VCaP (cell line): ENCODE measurements around the gene GXYLT1.

ENCODE experiments used
- H3K27ac ChIP-seq: fragments of 450-650 bp; 2 replicates; pipeline ENCODE4 v1.5.1; 2017
- TF ChIP-seq, protein P1 (sequence below): fragments of 450-650 bp; conservative IDR thresholded peaks from 2 replicates; pipeline ENCODE4 v1.5.1; 2017; ENCODE audit warnings: mild to moderate bottlenecking, moderate library complexity

GXYLT1 gene

DNA sequence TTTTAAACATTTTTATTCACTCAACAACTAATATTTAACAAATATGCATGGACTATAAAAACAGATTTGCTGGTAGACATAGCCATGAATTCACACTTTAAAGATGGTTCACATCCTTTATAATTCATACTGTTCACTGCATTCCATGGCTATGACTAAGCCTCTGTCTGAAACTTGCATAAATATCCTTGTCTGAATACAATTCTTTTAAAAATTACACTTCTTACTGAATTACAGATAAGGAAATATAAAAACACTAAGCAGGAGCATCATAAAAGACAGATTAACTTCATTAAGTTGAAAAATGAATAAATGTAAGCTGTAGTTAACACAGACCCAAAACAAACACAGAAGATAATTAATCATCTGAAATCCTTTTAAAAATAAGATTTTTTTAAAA lies 53.8 kb downstream of the GXYLT1 start:
- no peak overlapping the region for H3K27ac ChIP-seq

DNA sequence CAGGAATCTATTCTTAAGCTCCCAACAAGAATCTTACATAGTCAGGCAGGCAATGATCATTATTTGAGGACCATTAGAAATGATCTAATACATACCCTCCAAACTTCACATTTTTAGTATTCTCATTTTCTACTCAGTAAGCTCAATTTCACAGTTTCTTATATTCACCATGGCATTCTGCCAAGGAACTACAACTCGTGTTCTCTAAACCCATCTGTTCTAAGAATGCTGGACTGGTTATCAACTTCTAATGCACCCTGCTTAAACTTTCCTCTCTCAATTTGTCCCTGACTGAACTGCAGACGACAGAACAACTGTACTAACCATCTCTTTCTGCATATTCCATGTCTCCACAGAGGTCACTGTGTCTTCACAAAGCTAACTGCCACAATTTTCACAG lies 58.6 kb downstream of the GXYLT1 start:
- no peak overlapping the region for H3K27ac ChIP-seq
- TF ChIP-seq, protein P1, sequence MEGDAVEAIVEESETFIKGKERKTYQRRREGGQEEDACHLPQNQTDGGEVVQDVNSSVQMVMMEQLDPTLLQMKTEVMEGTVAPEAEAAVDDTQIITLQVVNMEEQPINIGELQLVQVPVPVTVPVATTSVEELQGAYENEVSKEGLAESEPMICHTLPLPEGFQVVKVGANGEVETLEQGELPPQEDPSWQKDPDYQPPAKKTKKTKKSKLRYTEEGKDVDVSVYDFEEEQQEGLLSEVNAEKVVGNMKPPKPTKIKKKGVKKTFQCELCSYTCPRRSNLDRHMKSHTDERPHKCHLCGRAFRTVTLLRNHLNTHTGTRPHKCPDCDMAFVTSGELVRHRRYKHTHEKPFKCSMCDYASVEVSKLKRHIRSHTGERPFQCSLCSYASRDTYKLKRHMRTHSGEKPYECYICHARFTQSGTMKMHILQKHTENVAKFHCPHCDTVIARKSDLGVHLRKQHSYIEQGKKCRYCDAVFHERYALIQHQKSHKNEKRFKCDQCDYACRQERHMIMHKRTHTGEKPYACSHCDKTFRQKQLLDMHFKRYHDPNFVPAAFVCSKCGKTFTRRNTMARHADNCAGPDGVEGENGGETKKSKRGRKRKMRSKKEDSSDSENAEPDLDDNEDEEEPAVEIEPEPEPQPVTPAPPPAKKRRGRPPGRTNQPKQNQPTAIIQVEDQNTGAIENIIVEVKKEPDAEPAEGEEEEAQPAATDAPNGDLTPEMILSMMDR: no peak

More for the DNA sequence above, 53.8 kb downstream of the GXYLT1 start:
- TF ChIP-seq, protein P1: no peak

DNA sequence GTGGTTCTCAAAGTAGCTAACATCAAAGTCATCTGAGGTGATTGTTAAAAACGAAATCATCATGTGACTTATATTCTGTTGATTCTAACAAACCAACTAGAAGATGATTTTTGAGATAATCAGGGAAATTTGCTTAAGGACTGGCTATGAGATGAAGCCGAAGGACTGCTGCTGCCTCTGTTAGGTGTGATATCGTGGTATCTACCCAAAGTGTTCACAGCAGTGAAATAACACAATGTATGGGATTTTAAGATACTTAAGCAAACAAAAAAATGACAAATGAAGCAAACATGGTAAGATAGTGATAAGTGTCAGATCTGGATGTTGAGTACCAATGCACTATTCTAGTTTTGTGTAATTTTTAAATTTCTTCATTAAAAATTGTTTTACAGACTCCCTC lies 59.1 kb downstream of the GXYLT1 start:
- TF ChIP-seq, protein P1: no peak
- H3K27ac ChIP-seq: no peak overlapping the region

DNA sequence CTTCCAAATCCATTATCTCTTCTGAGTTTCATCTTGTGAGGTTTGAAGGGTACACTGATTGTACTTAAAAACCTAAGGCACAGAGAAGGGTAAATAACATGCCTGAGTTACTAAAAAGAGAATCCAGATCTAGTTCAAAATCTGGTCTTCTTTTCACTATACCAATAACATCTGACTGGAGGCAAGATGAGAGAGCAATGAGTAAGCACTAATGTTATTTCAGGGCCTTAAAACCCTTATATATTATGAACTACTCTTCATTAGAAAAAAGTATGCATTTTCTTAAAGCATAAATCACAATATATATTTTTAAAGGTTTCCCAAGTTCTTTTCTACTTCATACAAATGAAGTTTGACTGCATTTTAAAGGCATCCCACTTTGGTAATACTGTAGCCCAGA lies 60.2 kb downstream of the GXYLT1 start:
- TF ChIP-seq, protein P1: no peak

DNA sequence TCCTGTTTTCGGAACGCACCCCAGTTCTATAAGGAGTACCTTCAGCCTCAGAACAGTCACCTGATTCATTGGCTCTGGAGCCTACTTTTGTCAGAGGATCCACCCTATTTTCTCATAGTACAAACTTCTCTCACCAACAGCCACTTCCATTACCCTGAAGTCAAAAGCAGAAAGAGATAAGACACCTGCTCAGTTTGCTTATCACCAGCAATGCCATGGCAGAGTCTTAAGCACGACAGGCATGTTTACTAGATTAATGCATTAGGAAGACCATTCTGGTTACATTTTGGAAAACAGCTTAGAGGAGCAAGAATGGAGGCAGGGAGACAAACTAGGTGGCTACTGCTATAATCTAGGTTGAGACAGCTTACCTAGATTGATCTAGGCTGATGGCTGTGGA lies 67.7 kb downstream of the GXYLT1 start:
- no peak overlapping the region for H3K27ac ChIP-seq
- TF ChIP-seq, protein P1: no peak

More for the DNA sequence above, 60.2 kb downstream of the GXYLT1 start:
- H3K27ac ChIP-seq: no peak overlapping the region

DNA sequence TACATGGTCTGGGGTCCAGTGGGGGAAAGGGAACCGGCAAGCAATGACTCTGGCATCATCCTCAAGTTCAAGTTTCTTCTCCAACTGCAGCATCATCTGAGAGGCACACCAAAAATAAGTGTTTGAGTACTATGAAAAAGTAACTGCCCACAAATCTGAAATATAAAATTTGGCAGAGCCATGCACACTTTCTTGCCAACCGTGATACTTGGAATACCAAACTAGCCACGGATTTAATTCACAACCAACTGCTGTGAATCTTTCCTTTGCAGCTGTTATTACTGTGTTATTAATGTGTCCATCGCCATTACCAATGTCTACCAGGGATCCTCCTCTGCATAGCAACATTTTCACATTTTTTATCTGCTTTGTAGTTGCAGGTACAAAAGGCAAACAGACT lies 74.6 kb downstream of the GXYLT1 start:
- H3K27ac ChIP-seq: no peak overlapping the region
- TF ChIP-seq, protein P1: no peak

DNA sequence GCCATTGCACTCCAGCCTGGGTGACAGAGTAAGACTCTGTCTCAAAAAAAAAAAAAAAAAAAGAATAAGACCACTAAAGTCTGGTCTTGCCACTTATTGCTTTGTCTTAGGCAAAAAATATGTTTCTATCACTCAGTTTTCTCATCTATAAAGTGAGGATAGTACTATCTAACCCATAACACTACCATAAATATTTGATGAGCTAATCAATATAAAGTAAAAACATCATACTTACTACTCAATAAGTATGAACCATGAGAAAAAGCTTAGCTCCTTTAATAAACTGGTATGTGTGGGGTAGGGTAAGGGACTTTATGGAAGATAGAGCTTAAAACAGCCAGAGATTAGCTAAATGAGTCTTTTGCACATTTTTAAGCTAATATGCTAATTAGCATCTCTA lies 85.5 kb downstream of the GXYLT1 start:
- TF ChIP-seq, protein P1: no peak
- H3K27ac ChIP-seq: no peak overlapping the region

DNA sequence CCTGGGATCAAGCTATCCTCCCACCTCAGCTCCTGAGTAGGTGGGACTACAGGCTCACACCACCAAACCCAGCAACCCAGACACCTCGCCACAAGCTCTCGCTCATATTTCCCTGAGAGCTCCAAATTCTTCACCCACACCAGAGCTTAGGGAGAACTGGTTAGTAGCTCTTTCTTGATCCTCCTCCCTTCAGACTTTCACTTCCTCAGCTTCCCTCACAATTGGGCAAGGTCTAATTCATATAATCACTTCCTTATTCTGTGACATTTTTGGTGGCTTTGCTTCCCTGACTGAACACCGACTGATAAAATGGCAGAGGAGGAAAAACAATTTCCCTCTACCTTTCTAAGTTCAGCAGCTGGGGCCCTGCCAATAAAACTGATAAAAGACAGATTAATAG lies 88.5 kb downstream of the GXYLT1 start:
- H3K27ac ChIP-seq: no peak overlapping the region
- TF ChIP-seq, protein P1: no peak
